Stimulated activated naive CD8-positive, alpha-beta T cell treated with anti-CD3 and anti-CD28 coated beads, Interleukin-15, Interleukin-2, amounts not matched to agents 100 ng/mL and 50 ng/mL, for 24 hours (primary cell): ENCODE data around the gene CUEDC2.

Experiments used
- H3K27ac Mint-ChIP-seq: one replicate; pipeline ENCODE4 v1.8.0; 2021; ENCODE audit warnings: mild to moderate bottlenecking, mixed read lengths
- H3K27me3 Mint-ChIP-seq: one replicate; pipeline ENCODE4 v1.8.0; 2021; ENCODE audit warnings: mixed read lengths
- H3K36me3 Mint-ChIP-seq: one replicate; pipeline ENCODE4 v1.8.0; 2021; ENCODE audit warnings: low read depth, mixed read lengths
- H3K4me1 Mint-ChIP-seq: one replicate; pipeline ENCODE4 v1.8.0; 2021; ENCODE audit warnings: low read depth, mixed read lengths
- H3K4me3 Mint-ChIP-seq: one replicate; pipeline ENCODE4 v1.8.0; 2021; ENCODE audit warnings: mild to moderate bottlenecking, mixed read lengths
- H3K9me3 Mint-ChIP-seq: one replicate; pipeline ENCODE4 v1.8.0; 2021; ENCODE audit warnings: mixed read lengths

The CUEDC2 gene

GRCh38 chr10:102411341-102412255, 20.8 kb downstream of the CUEDC2 start:
- H3K4me3 Mint-ChIP-seq, result peak overlapping the region; percentile 74
- peaks cover 36% of the 10 kb centered on the region for H3K27me3 Mint-ChIP-seq
- H3K9me3 Mint-ChIP-seq, result no peaks in the 10 kb centered on the region
- H3K36me3 Mint-ChIP-seq, result no peaks in the 10 kb centered on the region
- peak overlapping the region; percentile 85 for H3K27ac Mint-ChIP-seq
- peaks cover 36% of the 10 kb centered on the region for H3K4me1 Mint-ChIP-seq

- Mint-ChIP-seq H3K27ac (peak overlapping the region; percentile 85), H3K4me3 (peak overlapping the region; percentile 83), H3K4me1 (peaks cover 36% of the 10 kb centered on the region), H3K36me3 (no peaks in the 10 kb centered on the region), H3K9me3 (no peaks in the 10 kb centered on the region), H3K27me3 (peaks cover 29% of the 10 kb centered on the region)
These were observed 21.8 kb downstream of the CUEDC2 start for GRCh38 chr10:102410429-102411073.

- H3K4me3 Mint-ChIP-seq, result peak overlapping the region; percentile 83
- peaks cover 28% of the 10 kb centered on the region for H3K27me3 Mint-ChIP-seq
- no peaks in the 10 kb centered on the region for H3K36me3 Mint-ChIP-seq
- H3K27ac Mint-ChIP-seq, result peak overlapping the region; percentile 82
- H3K4me1 Mint-ChIP-seq, result peaks cover 36% of the 10 kb centered on the region
- H3K9me3 Mint-ChIP-seq, result no peaks in the 10 kb centered on the region
These were observed 22.6 kb downstream of the CUEDC2 start for GRCh38 chr10:102409604-102410428.

- Mint-ChIP-seq H3K27me3 (peaks cover 24% of the 10 kb centered on the region), H3K4me3 (peak overlapping the region; percentile 83), H3K36me3 (no peaks in the 10 kb centered on the region), H3K4me1 (peaks cover 36% of the 10 kb centered on the region), H3K9me3 (no peaks in the 10 kb centered on the region), H3K27ac (peak overlapping the region; percentile 82)
These were observed 23.4 kb downstream of the CUEDC2 start for GRCh38 chr10:102408728-102409603.

- H3K36me3 Mint-ChIP-seq, result no peaks in the 10 kb centered on the region
- H3K4me3 Mint-ChIP-seq, result peak overlapping the region; percentile 63
- H3K4me1 Mint-ChIP-seq, result peaks cover 33% of the 10 kb centered on the region
- peaks cover 24% of the 10 kb centered on the region for H3K27me3 Mint-ChIP-seq
- H3K27ac Mint-ChIP-seq, result peak overlapping the region; percentile 43
- H3K9me3 Mint-ChIP-seq, result no peaks in the 10 kb centered on the region
These were observed 24.1 kb downstream of the CUEDC2 start for GRCh38 chr10:102408131-102408727.

- Mint-ChIP-seq H3K4me1 (peaks cover 27% of the 10 kb centered on the region), H3K27ac (no peak overlapping the region), H3K9me3 (no peaks in the 10 kb centered on the region), H3K27me3 (peaks cover 24% of the 10 kb centered on the region), H3K4me3 (peak overlapping the region; percentile 63), H3K36me3 (peaks cover under 1% of the 10 kb centered on the region)
These were observed 24.8 kb downstream of the CUEDC2 start for GRCh38 chr10:102407425-102408130.

GRCh38 chr10:102406815-102407214, 25.6 kb downstream of the CUEDC2 start:
- Mint-ChIP-seq H3K4me1 (peaks cover 25% of the 10 kb centered on the region), H3K36me3 (peaks cover 5% of the 10 kb centered on the region), H3K9me3 (no peaks in the 10 kb centered on the region), H3K4me3 (no peak overlapping the region), H3K27me3 (peaks cover 20% of the 10 kb centered on the region), H3K27ac (no peak overlapping the region)

- Mint-ChIP-seq H3K4me3 (peak overlapping the region; percentile 17), H3K36me3 (peaks cover 13% of the 10 kb centered on the region), H3K27ac (peak overlapping the region; percentile 43), H3K9me3 (no peaks in the 10 kb centered on the region), H3K27me3 (peaks cover 11% of the 10 kb centered on the region), H3K4me1 (peaks cover 17% of the 10 kb centered on the region)
These were observed 26.7 kb downstream of the CUEDC2 start for GRCh38 chr10:102405632-102406031.

GRCh38 chr10:102405108-102405571, 27.2 kb downstream of the CUEDC2 start:
- Mint-ChIP-seq H3K9me3 (no peaks in the 10 kb centered on the region), H3K4me3 (no peak overlapping the region), H3K27ac (no peak overlapping the region), H3K36me3 (peaks cover 17% of the 10 kb centered on the region), H3K27me3 (peaks cover 11% of the 10 kb centered on the region), H3K4me1 (peaks cover 21% of the 10 kb centered on the region)

- Mint-ChIP-seq H3K27me3 (peaks cover 5% of the 10 kb centered on the region), H3K4me1 (peaks cover 21% of the 10 kb centered on the region), H3K4me3 (no peak overlapping the region), H3K36me3 (peaks cover 24% of the 10 kb centered on the region), H3K27ac (peak overlapping the region; percentile 68), H3K9me3 (no peaks in the 10 kb centered on the region)
These were observed 27.8 kb downstream of the CUEDC2 start for GRCh38 chr10:102404361-102405107.

GRCh38 chr10:102403115-102403514, 29.3 kb downstream of the CUEDC2 start:
- H3K36me3 Mint-ChIP-seq, result peaks cover 33% of the 10 kb centered on the region
- no peak overlapping the region for H3K4me3 Mint-ChIP-seq
- H3K9me3 Mint-ChIP-seq, result no peaks in the 10 kb centered on the region
- H3K27me3 Mint-ChIP-seq, result peaks cover under 1% of the 10 kb centered on the region
- H3K27ac Mint-ChIP-seq, result no peak overlapping the region
- peaks cover 23% of the 10 kb centered on the region for H3K4me1 Mint-ChIP-seq

GRCh38 chr10:102402512-102402896, 29.9 kb downstream of the CUEDC2 start:
- no peak overlapping the region for H3K27ac Mint-ChIP-seq
- no peaks in the 10 kb centered on the region for H3K9me3 Mint-ChIP-seq
- no peak overlapping the region for H3K4me3 Mint-ChIP-seq
- H3K27me3 Mint-ChIP-seq, result no peaks in the 10 kb centered on the region
- H3K4me1 Mint-ChIP-seq, result peaks cover 27% of the 10 kb centered on the region
- H3K36me3 Mint-ChIP-seq, result peaks cover 40% of the 10 kb centered on the region
